Measurements from ENCODE around the gene SUGCT. TPM values are rescaled to one million over a fixed set of nuclear protein-coding genes. Genes with fewer than 3 reads are reported as not detected.

SUGCT gene
- total and polyA plus RNA-seq, 8 donors = 2.0 to 4.2 (median 2.9) TPM

DNA sequence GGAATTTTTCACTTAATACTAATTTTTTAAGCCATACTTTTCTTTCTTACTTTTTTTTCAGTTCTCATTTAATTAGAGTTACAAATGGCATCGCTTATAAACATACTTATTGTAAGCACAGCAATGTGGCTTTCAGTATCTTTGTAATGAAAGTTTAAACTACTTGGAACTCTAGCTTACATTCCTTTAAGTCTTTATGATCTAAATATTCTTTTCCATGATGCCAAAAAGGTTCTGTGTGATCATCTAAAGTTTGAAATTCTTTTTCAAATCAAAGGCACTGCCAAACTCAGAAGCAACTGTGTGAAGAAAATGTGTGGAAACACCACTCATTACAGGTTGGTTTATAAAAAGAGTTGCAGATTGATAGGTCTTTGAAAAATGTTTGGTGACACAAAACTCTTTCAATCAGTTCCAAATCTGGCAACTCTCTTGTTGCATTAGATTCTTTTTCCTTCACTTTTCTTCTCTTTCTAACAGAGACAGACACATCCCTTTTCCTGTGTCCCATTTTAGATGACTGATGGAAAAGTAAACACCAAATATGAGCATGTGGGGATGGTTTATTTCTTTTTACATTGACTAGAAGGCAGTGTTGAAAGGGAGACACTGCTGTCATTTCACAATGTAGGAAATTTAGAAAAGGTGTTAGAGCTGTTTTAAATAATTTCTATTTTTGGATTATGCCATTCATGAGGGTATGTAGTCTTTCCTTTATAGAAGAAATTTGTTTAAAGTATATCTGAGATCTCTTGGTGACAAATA, 392.3 kb downstream of the SUGCT start:
- Histone ChIP-seq H3K36me3 (no peaks in the 10 kb centered on the region), H3K27ac (no peak overlapping the region), H3K4me3 (no peak overlapping the region), H3K9me3 (no peaks in the 10 kb centered on the region), H3K4me1 (no peaks in the 10 kb centered on the region), H3K27me3 (no peaks in the 10 kb centered on the region)
- DNase-seq (no peak), ATAC-seq (no peak)
- intact Hi-C loops (cut with DNase I) = no loop called here
- TF ChIP-seq, protein P1, sequence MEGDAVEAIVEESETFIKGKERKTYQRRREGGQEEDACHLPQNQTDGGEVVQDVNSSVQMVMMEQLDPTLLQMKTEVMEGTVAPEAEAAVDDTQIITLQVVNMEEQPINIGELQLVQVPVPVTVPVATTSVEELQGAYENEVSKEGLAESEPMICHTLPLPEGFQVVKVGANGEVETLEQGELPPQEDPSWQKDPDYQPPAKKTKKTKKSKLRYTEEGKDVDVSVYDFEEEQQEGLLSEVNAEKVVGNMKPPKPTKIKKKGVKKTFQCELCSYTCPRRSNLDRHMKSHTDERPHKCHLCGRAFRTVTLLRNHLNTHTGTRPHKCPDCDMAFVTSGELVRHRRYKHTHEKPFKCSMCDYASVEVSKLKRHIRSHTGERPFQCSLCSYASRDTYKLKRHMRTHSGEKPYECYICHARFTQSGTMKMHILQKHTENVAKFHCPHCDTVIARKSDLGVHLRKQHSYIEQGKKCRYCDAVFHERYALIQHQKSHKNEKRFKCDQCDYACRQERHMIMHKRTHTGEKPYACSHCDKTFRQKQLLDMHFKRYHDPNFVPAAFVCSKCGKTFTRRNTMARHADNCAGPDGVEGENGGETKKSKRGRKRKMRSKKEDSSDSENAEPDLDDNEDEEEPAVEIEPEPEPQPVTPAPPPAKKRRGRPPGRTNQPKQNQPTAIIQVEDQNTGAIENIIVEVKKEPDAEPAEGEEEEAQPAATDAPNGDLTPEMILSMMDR (IDR thresholded peaks at IDR 0.05) = no peak

DNA sequence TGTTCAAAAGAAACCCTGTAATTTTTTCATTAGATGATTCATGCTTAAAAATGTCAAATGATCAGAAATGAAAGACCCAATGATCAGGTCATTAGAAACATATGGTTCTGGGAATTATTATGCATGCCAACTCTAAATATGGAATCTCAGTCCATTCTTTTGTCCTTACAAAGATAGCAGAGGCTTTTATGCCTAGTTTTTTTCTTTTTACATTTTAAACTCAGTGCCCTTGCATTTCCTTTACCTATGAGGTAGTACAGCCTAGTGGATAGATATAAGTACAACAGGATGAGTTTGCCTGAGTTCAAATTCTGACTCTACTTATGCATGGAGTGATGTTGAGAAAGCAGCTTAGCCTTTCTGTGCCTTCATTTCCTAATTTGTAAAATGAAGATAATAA, 392.9 kb downstream of the SUGCT start:
- H3K27me3 ChIP-seq = no peaks in the 10 kb centered on the region
- TF ChIP-seq, protein P1 (IDR thresholded peaks at IDR 0.05) = no peak
- ATAC-seq = no peak
- no peak for DNase-seq
- no peaks in the 10 kb centered on the region for H3K9me3 ChIP-seq
- intact Hi-C loops (cut with DNase I) = no loop called here
- no peak overlapping the region for H3K27ac ChIP-seq
- no peak overlapping the region for H3K4me3 ChIP-seq
- no peaks in the 10 kb centered on the region for H3K4me1 ChIP-seq
- no peaks in the 10 kb centered on the region for H3K36me3 ChIP-seq

DNA sequence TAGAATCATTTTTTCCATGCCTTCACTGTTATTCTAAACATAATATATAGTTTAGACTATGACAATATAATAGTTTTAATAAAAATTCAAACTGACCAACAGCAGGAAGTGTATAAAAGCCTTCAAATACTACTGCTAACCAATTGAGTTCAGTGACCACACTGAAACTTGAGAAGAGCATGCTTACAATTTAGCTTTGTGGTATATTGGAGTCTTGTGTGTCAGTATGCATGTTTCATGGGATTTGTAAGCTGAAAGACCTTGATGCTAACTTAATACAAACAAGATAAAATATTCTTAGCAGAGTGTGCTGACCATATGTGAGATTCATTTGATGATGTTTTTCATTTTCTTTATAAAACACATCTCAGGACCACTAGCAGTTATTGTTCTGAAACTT, 395.5 kb downstream of the SUGCT start:
- H3K27me3 ChIP-seq = no peaks in the 10 kb centered on the region
- TF ChIP-seq, protein P1 (IDR thresholded peaks at IDR 0.05) = no peak
- H3K4me1 ChIP-seq = no peaks in the 10 kb centered on the region
- intact Hi-C loops (cut with DNase I) = no loop called here
- no peaks in the 10 kb centered on the region for H3K36me3 ChIP-seq
- H3K9me3 ChIP-seq = no peaks in the 10 kb centered on the region
- no peak overlapping the region for H3K4me3 ChIP-seq
- DNase-seq = no peak
- H3K27ac ChIP-seq = no peak overlapping the region
- no peak for ATAC-seq

DNA sequence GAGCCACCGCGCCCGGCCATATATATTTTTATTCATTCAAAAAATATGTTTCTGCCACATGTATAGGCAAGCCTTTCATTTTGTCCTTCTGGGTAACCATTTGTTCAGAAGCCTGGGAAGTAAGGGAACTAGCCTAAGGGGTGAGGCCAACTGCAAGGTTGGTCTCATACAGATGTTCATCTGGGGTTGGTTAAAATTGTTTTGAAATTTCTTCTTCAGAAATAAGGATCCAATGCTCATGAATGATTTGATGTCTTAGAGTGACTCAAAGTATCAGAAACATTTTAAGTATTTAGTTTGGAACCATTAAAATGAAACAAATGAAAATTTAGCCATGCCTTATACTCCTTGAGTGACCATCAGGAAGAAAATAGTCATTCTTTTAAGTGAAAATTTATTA, 397.2 kb downstream of the SUGCT start:
- intact Hi-C loops (cut with DNase I) = no loop called here
- no peaks in the 10 kb centered on the region for H3K27me3 ChIP-seq

DNA sequence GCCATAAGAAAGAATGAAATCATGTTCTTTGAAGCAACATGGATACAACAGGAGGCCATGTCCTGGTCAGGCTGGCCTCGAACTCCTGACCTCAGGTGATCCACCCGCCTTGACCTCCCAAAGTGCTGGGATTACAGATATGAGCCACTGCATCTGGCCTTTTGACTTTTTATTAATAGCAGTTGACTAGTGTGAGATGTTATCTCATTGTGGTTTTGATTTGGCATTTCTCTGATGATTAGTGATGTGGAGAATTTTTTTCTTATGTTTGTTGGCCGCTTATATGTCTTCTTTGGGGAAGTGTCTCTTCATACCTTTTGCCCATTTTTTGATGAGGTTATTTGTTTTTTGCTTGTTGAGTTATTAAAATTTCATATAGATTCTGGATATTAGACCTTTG, 400.9 kb downstream of the SUGCT start:
- TF ChIP-seq, protein P1 (IDR thresholded peaks at IDR 0.05) = no peak
- ATAC-seq (no peak), DNase-seq (no peak)
- H3K9me3 ChIP-seq = no peaks in the 10 kb centered on the region
- no peak overlapping the region for H3K4me3 ChIP-seq
- H3K27me3 ChIP-seq = no peaks in the 10 kb centered on the region
- no peaks in the 10 kb centered on the region for H3K36me3 ChIP-seq
- intact Hi-C loops (cut with DNase I) = no loop called here
- H3K4me1 ChIP-seq = no peaks in the 10 kb centered on the region
- no peak overlapping the region for H3K27ac ChIP-seq

More for the DNA sequence above, 397.2 kb downstream of the SUGCT start:
- H3K4me1 ChIP-seq = no peaks in the 10 kb centered on the region
- TF ChIP-seq, protein P1 (IDR thresholded peaks at IDR 0.05) = no peak
- no peak overlapping the region for H3K27ac ChIP-seq
- no peaks in the 10 kb centered on the region for H3K36me3 ChIP-seq
- DNase-seq (no peak), ATAC-seq (no peak)
- no peaks in the 10 kb centered on the region for H3K9me3 ChIP-seq
- no peak overlapping the region for H3K4me3 ChIP-seq

All from left lung (tissue), 10 donors.